NB4 (cell line): Measurements from ENCODE around the gene GPX2.

Experiments
- POLR2A ChIP-seq: IDR thresholded peaks from 2 replicates; pipeline ENCODE4 v1.6.1; 2011; ENCODE audit warnings: mild to moderate bottlenecking; ENCODE audit not compliant: insufficient read length; ENCODE audit errors: extremely low read depth
- TF ChIP-seq, protein P1 (sequence below): IDR thresholded peaks from one replicate; pipeline ENCODE4 v1.5.1; 2012; ENCODE audit warnings: low read depth, low read length

DNA sequence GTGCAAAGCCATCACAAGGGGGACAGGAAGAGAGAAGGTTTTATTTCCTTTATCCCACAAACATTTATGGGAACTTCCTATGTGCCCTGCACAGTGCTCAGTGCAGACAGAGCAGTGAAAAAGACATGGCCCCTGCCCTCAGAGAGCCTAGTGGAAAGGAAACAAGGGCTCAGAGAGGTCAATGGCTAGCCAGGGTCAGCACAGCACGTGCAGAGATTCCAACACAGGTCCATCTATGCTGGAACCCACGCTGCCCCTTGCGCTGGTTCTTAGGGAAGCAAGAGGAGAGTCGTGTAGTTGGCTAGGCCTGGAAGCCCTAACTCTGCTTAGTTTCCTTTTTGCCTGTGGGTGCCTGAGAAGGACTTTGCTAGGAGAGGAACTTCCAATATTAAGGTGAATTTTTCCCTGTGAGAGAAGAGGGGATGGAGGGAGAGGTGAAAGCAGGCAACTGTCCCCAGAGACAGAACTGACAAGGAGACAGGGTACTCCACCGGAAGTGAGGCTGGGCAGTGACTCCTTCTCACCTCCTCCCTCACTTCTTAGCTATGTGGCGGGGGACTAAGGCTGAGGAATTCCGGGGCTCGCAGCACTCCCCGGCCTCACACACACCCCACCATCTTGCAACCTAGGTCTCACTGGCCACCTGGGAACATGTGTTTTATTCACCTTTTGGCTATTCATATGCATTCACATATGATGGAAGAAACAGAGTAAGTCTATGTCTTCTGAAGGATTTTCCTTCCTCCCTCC is 12.1 kb upstream of the GPX2 start:
- TF ChIP-seq, protein P1, sequence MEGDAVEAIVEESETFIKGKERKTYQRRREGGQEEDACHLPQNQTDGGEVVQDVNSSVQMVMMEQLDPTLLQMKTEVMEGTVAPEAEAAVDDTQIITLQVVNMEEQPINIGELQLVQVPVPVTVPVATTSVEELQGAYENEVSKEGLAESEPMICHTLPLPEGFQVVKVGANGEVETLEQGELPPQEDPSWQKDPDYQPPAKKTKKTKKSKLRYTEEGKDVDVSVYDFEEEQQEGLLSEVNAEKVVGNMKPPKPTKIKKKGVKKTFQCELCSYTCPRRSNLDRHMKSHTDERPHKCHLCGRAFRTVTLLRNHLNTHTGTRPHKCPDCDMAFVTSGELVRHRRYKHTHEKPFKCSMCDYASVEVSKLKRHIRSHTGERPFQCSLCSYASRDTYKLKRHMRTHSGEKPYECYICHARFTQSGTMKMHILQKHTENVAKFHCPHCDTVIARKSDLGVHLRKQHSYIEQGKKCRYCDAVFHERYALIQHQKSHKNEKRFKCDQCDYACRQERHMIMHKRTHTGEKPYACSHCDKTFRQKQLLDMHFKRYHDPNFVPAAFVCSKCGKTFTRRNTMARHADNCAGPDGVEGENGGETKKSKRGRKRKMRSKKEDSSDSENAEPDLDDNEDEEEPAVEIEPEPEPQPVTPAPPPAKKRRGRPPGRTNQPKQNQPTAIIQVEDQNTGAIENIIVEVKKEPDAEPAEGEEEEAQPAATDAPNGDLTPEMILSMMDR, result no peak
- no peak for TF ChIP-seq POLR2A
